Astrocyte (in vitro differentiated cells and primary cell): ENCODE measurements around the gene PLAAT4. TPM values are rescaled to one million over a fixed set of nuclear protein-coding genes. Genes with fewer than 3 reads are reported as not detected.

ENCODE experiments used
- DNase-seq: peaks from one replicate; pipeline ENCODE4 v3.0.0-alpha.2; 2010; ENCODE audit warnings: low read depth
- FAIRE-seq: peaks from 2 replicates; lab custom pipeline; 2011; peaks lifted over from hg19 to GRCh38; lab: Jason Lieb, UNC
- H2AFZ ChIP-seq: 2 replicates; pipeline ENCODE4 v1.6.0; 2012; ENCODE audit warnings: low read depth, low read length, inconsistent platforms
- H3K27ac ChIP-seq: 2 replicates; pipeline ENCODE4 v1.5.1; 2011; ENCODE audit warnings: low read depth, low read length, inconsistent platforms
- H3K27me3 ChIP-seq: 2 replicates; pipeline ENCODE4 v1.6.0; 2011; ENCODE audit warnings: low read length, inconsistent platforms; ENCODE audit not compliant: insufficient read depth
- H3K36me3 ChIP-seq: 2 replicates; pipeline ENCODE4 v1.5.1; 2011; ENCODE audit warnings: low read length, inconsistent platforms; ENCODE audit not compliant: insufficient read depth
- H3K4me1 ChIP-seq: 2 replicates; pipeline ENCODE4 v1.5.1; 2011; ENCODE audit warnings: low read length, inconsistent platforms; ENCODE audit not compliant: insufficient read depth
- H3K4me2 ChIP-seq: 2 replicates; pipeline ENCODE4 v1.6.0; 2012; ENCODE audit warnings: low read length, inconsistent platforms
- H3K4me3 ChIP-seq: 2 replicates; pipeline ENCODE4 v1.5.1; 2011; ENCODE audit warnings: low read depth, mild to moderate bottlenecking, low read length, inconsistent platforms; ENCODE audit not compliant: insufficient read depth
- H3K79me2 ChIP-seq: 2 replicates; pipeline ENCODE4 v1.6.0; 2012; ENCODE audit warnings: mild to moderate bottlenecking, low read length, inconsistent platforms; ENCODE audit not compliant: insufficient read depth
- H3K9ac ChIP-seq: 2 replicates; pipeline ENCODE4 v1.6.0; 2012; ENCODE audit warnings: mild to moderate bottlenecking, low read length, inconsistent platforms
- H3K9me3 ChIP-seq: 2 replicates; pipeline ENCODE4 v1.5.1; 2012; ENCODE audit warnings: low read depth, mild to moderate bottlenecking, low read length, inconsistent platforms; ENCODE audit not compliant: insufficient read depth
- H4K20me1 ChIP-seq: 2 replicates; pipeline ENCODE4 v1.6.0; 2012; ENCODE audit warnings: low read length, inconsistent platforms; ENCODE audit not compliant: insufficient read depth
- H3K27ac Mint-ChIP-seq: one replicate; pipeline ENCODE4 v1.8.0; 2021; ENCODE audit warnings: mild to moderate bottlenecking, mixed read lengths; ENCODE audit not compliant: unreplicated experiment
- H3K27me3 Mint-ChIP-seq: one replicate; pipeline ENCODE4 v1.8.0; 2021; ENCODE audit warnings: low read depth, mixed read lengths; ENCODE audit not compliant: unreplicated experiment
- H3K36me3 Mint-ChIP-seq: one replicate; pipeline ENCODE4 v1.8.0; 2021; ENCODE audit warnings: low read depth, mixed read lengths; ENCODE audit not compliant: unreplicated experiment
- H3K4me1 Mint-ChIP-seq: one replicate; pipeline ENCODE4 v1.8.0; 2021; ENCODE audit warnings: low read depth, mixed read lengths; ENCODE audit not compliant: unreplicated experiment
- H3K4me3 Mint-ChIP-seq: one replicate; pipeline ENCODE4 v1.8.0; 2021; ENCODE audit warnings: mild to moderate bottlenecking, moderate library complexity, mixed read lengths; ENCODE audit not compliant: unreplicated experiment
- H3K9me3 Mint-ChIP-seq: one replicate; pipeline ENCODE4 v1.8.0; 2021; ENCODE audit warnings: mild to moderate bottlenecking, mixed read lengths; ENCODE audit not compliant: unreplicated experiment
- CTCF ChIP-seq: IDR thresholded peaks from 2 replicates; pipeline ENCODE4 v1.5.1; 2011; ENCODE audit warnings: low read depth, mild to moderate bottlenecking, inconsistent platforms, low read length, moderate library complexity; ENCODE audit not compliant: insufficient read depth
- EZH2 ChIP-seq: IDR thresholded peaks from 2 replicates; pipeline ENCODE4 v1.6.1; 2012; ENCODE audit warnings: mild to moderate bottlenecking, low read length, inconsistent platforms; ENCODE audit not compliant: insufficient read depth
- total RNA-seq: library from RNA; stranded (reverse); gene quantifications from 2 replicates; pipeline ENCODE4 v1.2.1, GENCODE V29; 2021

PLAAT4 gene
- total RNA-seq, 1 donor from 2014 or later = 4.9 TPM

DNA sequence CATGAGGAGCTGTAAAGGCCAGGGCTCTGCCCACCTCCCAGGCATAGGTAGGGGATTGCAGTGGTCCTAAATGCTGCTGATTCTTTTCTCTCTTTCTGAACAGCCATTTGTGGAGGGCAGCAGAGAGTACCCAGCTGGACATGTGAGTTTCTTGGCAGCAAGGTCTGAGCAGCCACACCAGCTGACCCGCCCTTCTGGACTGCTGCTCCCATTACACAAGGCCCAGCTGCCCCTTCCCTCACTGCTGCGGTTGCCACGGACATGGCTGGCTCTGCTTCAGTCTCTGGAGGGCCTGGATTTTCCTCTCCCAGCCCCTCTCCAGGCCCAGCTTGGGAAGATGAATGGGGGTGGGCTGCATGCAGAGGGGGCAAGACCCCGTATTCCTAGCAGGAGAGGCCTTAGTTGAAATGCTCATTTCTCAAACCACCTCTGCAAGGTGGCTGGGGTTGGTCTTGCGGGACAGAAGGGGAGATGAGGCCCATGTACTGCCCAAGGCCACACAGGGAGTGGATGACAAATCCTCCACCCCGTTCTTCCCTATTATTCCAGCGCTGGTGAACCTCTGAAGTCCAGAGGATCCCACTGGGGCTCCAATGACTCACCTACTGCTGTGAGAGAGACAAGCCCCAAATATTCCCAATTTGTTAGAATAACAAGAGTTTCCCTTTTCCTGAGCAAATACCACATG is 26.1 kb upstream of the PLAAT4 start:
- no peaks in the 10 kb centered on the region for H3K9me3 ChIP-seq
- no peak overlapping the region for H3K4me3 Mint-ChIP-seq
- H2AFZ ChIP-seq = no peak overlapping the region
- no peaks in the 10 kb centered on the region for H3K36me3 Mint-ChIP-seq
- FAIRE-seq = no peak
- TF ChIP-seq EZH2 (no peak), CTCF (no peak)
- no peaks in the 10 kb centered on the region for H3K79me2 ChIP-seq
- H3K4me2 ChIP-seq = peak overlapping the region; percentile 39
- H3K4me1 Mint-ChIP-seq = peaks cover 5% of the 10 kb centered on the region
- H3K4me3 ChIP-seq = no peak overlapping the region
- H3K4me1 ChIP-seq = peaks cover 15% of the 10 kb centered on the region
- no peak overlapping the region for H3K9ac ChIP-seq
- H3K27me3 Mint-ChIP-seq = peaks cover 10% of the 10 kb centered on the region
- no peaks in the 10 kb centered on the region for H4K20me1 ChIP-seq
- no peaks in the 10 kb centered on the region for H3K36me3 ChIP-seq
- peak; percentile 57 for DNase-seq
- H3K27ac ChIP-seq = no peak overlapping the region
- no peaks in the 10 kb centered on the region for H3K9me3 Mint-ChIP-seq
- H3K27me3 ChIP-seq = no peaks in the 10 kb centered on the region
- H3K27ac Mint-ChIP-seq = no peak overlapping the region

- Mint-ChIP-seq H3K27me3 (peaks cover 10% of the 10 kb centered on the region), H3K9me3 (no peaks in the 10 kb centered on the region), H3K4me3 (no peak overlapping the region), H3K36me3 (no peaks in the 10 kb centered on the region), H3K4me1 (peaks cover 5% of the 10 kb centered on the region), H3K27ac (no peak overlapping the region)
- H2AFZ ChIP-seq = no peak overlapping the region
- FAIRE-seq (no peak), DNase-seq (no peak)
- no peaks in the 10 kb centered on the region for H3K27me3 ChIP-seq
- H3K4me2 ChIP-seq = no peak overlapping the region
- TF ChIP-seq EZH2 (no peak), CTCF (no peak)
- no peaks in the 10 kb centered on the region for H4K20me1 ChIP-seq
- no peak overlapping the region for H3K9ac ChIP-seq
- no peak overlapping the region for H3K4me3 ChIP-seq
- no peaks in the 10 kb centered on the region for H3K9me3 ChIP-seq
- no peak overlapping the region for H3K27ac ChIP-seq
- H3K79me2 ChIP-seq = no peaks in the 10 kb centered on the region
- peaks cover 15% of the 10 kb centered on the region for H3K4me1 ChIP-seq
- no peaks in the 10 kb centered on the region for H3K36me3 ChIP-seq
Observed at GRCh38 chr11:63511048-63511748, 25.4 kb upstream of the PLAAT4 start.

GRCh38 chr11:63512816-63513215 is 23.8 kb upstream of the PLAAT4 start:
- Mint-ChIP-seq H3K36me3 (no peaks in the 10 kb centered on the region), H3K4me3 (no peak overlapping the region), H3K9me3 (no peaks in the 10 kb centered on the region), H3K27me3 (peaks cover 10% of the 10 kb centered on the region), H3K27ac (no peak overlapping the region), H3K4me1 (peaks cover 5% of the 10 kb centered on the region)
- Histone ChIP-seq H3K9me3 (no peaks in the 10 kb centered on the region), H3K79me2 (no peaks in the 10 kb centered on the region), H2AFZ (no peak overlapping the region), H3K27me3 (no peaks in the 10 kb centered on the region), H3K4me1 (peaks cover 15% of the 10 kb centered on the region), H3K9ac (no peak overlapping the region), H3K36me3 (no peaks in the 10 kb centered on the region), H3K27ac (no peak overlapping the region), H4K20me1 (no peaks in the 10 kb centered on the region), H3K4me2 (no peak overlapping the region), H3K4me3 (no peak overlapping the region)
- DNase-seq = no peak
- FAIRE-seq = no peak
- TF ChIP-seq EZH2 = no peak
- no peak for TF ChIP-seq CTCF
